HG03139 (cell line): ENCODE data around the gene IFIT1B.
"Not testable (repeated sequence)": the region's sequence is repeated elsewhere in the genome, so short reads cannot be mapped to it uniquely, and the experiment has no call there.

Source experiments
- ATAC-seq: cut with Tn5 transposase; IDR thresholded peaks from one replicate; pipeline ENCODE4 v1.9.1; 2021; ENCODE audit not compliant: unreplicated experiment

The IFIT1B gene, protein sequence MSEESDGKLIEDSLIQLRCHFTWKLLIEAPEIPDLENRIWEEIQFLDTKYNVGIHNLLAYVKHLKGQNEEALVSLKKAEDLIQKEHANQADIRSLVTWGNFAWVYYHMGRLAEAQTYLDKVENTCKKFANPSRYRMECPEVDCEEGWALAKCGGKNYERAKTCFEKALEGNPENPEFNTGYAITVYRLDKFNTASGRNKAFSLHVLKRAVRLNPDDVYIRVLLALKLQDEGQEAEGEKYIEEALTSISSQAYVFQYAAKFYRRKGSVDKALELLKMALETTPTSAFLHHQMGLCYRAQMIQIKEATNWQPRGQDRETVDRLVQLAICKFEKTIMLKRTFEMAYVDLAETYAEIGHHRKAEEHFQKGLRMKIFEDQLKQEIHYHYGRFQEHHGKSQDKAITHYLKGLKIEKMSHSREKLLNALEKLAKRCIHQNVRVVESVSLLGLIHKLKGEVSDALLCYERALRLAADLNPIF

DNA sequence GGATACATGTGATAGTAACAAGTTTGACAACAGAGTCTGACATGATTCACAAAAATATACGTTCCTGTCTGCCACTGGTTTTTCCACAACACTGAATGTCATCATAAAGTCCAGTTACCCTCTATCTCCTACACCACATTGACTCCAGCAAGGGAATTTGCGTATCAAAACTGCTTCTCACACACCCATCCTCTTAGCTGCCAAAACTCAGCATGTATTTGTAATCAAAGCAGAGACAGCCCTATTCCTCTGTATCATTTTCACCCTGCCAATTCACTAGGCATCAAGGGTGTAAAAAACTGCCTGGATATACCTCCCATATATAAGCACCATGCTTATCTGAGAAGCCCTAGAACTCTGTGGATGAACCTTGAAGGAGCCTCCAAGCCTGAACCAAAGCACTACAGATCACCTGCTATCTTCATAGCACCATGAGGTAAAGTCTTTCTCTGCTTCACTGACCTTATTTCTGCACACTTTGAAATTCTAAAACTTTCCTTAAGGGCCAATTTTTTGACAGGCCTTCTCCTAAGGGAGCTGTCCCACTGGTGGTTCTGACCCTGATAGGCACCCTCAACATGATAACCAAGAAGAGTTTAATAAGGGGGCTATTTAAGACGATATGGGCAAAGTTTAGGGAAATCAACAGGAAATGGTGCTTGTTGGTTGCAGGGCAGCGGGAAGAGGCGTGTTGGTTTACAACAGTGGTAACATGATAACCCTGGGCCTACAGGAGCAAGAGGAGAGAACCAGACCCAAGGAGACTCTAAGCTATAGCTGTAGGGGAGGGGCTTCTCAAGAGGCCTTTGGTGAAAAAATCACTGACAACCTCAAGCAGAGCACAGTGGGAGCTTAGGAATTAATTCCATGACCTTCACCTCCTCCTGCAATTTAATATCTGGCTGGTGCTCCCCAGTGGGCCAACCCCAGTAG, at the start of gene IFIT1B:
IFIT1B (plus strand) TSS at position 352 of the 933 bp plus-strand sequence; CDS start at position 432, 80 bp downstream.
- ATAC-seq, result no peak

- ATAC-seq, result no peak
Measured at GRCh38 chr10:89329151-89329550, 48.7 kb upstream of the IFIT1B start.

DNA sequence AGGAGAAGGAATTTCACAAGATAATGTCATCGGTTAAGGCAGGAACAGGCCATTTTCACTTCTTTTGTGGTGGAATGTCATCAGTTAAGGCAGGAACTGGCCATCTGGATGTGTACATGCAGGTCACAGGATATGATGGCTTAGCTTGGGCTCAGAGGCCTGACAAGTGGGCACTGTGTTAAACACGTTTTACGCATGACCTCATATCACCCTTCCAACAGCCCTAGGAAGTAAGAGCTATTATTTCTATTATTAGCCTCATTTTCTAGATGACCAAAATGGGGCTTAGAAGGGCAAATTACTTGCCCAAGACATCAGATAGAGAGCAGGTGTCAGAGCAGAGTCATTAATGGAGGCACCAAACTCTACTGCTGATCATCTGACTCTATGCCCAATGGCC, 47.8 kb upstream of the IFIT1B start:
- ATAC-seq, result not testable (repeated sequence)

- ATAC-seq, result no peak
Measured at GRCh38 chr10:89330537-89331212, 47.2 kb upstream of the IFIT1B start.

DNA sequence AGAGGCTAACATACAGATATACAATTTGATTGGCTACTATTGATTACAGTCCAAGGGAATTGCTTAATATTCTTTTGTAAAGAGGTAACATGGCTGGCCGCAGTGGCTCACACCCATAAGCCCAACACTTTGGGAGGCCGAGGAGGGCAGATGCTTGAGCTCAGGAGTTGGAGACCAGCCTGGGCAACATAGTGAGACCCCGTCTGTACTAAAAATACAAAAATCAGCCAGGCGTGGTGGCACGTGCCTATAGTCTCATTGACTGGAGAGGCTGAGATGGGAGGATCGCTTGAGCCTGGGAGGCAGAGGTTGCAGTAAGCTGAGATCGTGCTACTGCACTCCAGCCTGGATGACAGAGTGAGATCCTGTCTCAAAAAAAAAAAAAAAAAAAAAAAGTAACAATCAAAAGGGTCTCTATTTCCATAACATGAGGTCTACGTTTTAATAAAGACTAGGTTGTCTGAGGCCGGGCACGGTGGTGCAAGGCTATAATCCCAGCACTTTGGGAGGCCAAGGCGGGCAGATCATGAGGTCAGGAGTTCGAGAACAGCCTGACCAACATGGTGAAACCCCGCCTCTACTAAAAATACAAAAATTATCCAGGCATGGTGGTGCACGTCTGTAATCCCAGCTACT, 46.3 kb upstream of the IFIT1B start:
- ATAC-seq, result not testable (repeated sequence)

GRCh38 chr10:89332123-89332633, 45.7 kb upstream of the IFIT1B start:
- ATAC-seq, result peak; percentile 33

GRCh38 chr10:89335226-89335625, 42.6 kb upstream of the IFIT1B start:
- no peak for ATAC-seq

DNA sequence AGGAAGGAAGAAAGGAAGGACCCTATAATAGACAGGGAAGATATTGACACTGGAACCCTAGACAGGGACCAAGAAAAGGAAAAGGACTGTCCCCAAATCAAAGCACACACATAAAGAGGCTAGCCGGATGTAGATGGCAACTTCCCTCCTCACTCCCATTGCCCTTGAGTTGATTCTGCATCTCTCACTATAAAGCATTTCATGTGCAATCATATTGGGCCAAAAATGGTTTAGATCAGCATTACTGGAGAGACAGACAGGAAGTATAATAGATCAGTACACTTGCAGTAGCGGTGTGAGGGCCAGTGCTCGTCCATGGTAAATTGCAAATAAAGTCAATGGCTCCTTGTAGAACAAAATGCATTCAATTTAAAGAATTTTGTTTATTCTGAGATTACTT, 41.6 kb upstream of the IFIT1B start:
- no peak for ATAC-seq

- ATAC-seq, result no peak
Measured at GRCh38 chr10:89337484-89337883, 40.4 kb upstream of the IFIT1B start.

DNA sequence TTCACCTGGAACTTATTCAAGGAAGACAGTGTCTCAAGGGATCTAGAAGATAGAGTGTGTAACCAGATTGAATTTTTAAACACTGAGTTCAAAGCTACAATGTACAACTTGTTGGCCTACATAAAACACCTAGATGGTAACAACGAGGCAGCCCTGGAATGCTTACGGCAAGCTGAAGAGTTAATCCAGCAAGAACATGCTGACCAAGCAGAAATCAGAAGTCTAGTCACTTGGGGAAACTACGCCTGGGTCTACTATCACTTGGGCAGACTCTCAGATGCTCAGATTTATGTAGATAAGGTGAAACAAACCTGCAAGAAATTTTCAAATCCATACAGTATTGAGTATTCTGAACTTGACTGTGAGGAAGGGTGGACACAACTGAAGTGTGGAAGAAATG, 39.1 kb upstream of the IFIT1B start:
- no peak for ATAC-seq

DNA sequence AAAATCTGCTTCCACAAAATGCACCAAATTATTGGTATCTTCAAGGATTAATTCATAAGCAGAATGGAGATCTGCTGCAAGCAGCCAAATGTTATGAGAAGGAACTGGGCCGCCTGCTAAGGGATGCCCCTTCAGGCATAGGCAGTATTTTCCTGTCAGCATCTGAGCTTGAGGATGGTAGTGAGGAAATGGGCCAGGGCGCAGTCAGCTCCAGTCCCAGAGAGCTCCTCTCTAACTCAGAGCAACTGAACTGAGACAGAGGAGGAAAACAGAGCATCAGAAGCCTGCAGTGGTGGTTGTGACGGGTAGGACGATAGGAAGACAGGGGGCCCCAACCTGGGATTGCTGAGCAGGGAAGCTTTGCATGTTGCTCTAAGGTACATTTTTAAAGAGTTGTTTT, 38.0 kb upstream of the IFIT1B start:
- no peak for ATAC-seq

- ATAC-seq, result no peak
Measured at GRCh38 chr10:89341649-89342048, 36.2 kb upstream of the IFIT1B start.

GRCh38 chr10:89342206-89342958, 35.5 kb upstream of the IFIT1B start:
- no peak for ATAC-seq

GRCh38 chr10:89343089-89343767, 34.6 kb upstream of the IFIT1B start:
- no peak for ATAC-seq

DNA sequence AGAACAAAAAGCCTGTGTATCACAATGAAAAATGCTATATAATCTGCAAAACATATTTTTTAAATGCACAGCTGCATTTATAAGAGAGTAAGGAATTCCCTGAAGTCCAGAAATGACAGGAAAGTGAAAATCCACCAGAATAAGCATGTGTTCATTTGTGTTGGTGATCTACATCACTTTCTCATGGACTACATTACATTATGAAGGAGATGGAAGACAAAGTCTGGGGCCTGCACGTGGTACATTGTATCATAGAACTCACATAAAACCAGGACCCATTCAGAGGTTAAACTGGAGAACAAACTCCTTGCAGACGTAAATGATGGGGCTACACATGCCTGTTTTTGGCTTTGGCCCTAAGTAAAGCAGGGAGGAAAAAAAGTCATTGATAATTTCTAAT, 33.7 kb upstream of the IFIT1B start:
- ATAC-seq, result no peak

DNA sequence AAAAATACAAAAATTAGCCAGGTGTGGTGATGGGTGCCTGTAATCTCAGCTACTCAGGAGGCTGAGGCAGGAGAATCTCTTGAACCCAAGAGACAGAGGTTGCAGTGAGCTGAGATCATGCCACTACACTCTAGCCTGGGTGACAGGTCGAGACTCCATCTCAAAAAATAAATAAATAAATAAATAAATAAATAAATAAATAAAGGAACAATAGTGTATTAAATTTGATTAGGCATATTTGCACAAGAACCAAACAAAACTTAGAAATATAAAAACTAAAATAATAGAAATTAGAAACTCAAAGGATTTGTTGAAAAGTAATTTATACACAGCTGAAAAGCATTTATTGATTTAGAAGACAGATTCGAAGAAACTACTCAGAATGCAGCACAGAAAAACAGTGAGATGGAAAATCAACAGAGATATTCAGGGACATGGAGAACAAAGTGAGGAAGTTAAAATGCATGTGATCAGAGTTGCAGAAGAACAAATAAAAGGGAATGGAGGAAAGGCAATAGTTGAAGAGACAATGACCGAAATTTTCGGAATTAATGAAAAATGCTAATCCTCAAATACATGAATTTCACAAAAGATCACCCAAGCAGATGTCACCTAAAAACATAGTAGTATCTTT, 32.4 kb upstream of the IFIT1B start:
- no peak for ATAC-seq

GRCh38 chr10:89346405-89347254, 31.2 kb upstream of the IFIT1B start:
- ATAC-seq, result no peak
